GM12891 (cell line): ENCODE results near the gene HECTD2.
"Not testable (repeated sequence)": the region's sequence is repeated elsewhere in the genome, so short reads cannot be mapped to it uniquely, and the experiment has no call there.

Source experiments
- DNase-seq: peaks from one replicate; pipeline ENCODE4 v3.0.0; 2011; ENCODE audit warnings: low spot score; ENCODE audit not compliant: insufficient read length
- FAIRE-seq: peaks from 2 replicates; lab custom pipeline; 2011; peaks lifted over from hg19 to GRCh38; lab: Jason Lieb, UNC
- PAX5 ChIP-seq: IDR thresholded peaks from 2 replicates; pipeline ENCODE4 v1.6.1; 2011; ENCODE audit warnings: low read length, moderate library complexity, mild to moderate bottlenecking; ENCODE audit not compliant: insufficient read depth, severe bottlenecking
- POLR2A ChIP-seq: IDR thresholded peaks from 2 replicates; pipeline ENCODE4 v1.6.1; 2011; ENCODE audit warnings: low read depth, low read length, control low read depth
- POLR2AphosphoS5 ChIP-seq: IDR thresholded peaks from 2 replicates; pipeline ENCODE4 v1.6.1; 2011; ENCODE audit warnings: low read depth, low read length, control low read depth
- POU2F2 ChIP-seq: IDR thresholded peaks from 2 replicates; pipeline ENCODE4 v1.6.1; 2011; ENCODE audit warnings: low read depth, mild to moderate bottlenecking, control low read depth, low read length, moderate library complexity
- SPI1 ChIP-seq: IDR thresholded peaks from 2 replicates; pipeline ENCODE4 v1.6.1; 2011; ENCODE audit warnings: low read depth, low read length, control low read depth
- TAF1 ChIP-seq: IDR thresholded peaks from 2 replicates; pipeline ENCODE4 v1.6.1; 2011; ENCODE audit warnings: low read depth, low read length, control low read depth

HECTD2 gene

GRCh38 chr10:91435241-91435640 lies 25.1 kb downstream of the HECTD2 start:
- FAIRE-seq, result no peak
- TF ChIP-seq PAX5, result no peak
- no peak for TF ChIP-seq POU2F2
- no peak for TF ChIP-seq POLR2A
- no peak for TF ChIP-seq SPI1
- no peak for TF ChIP-seq POLR2AphosphoS5
- no peak for TF ChIP-seq TAF1
- no peak for DNase-seq

- not testable (repeated sequence) for FAIRE-seq, DNase-seq
Measured at GRCh38 chr10:91438228-91438627, 28.1 kb downstream of the HECTD2 start.

GRCh38 chr10:91444211-91445182 lies 34.4 kb downstream of the HECTD2 start:
- TF ChIP-seq PAX5, result no peak
- no peak for TF ChIP-seq POLR2AphosphoS5
- TF ChIP-seq POLR2A, result no peak
- no peak for TF ChIP-seq SPI1
- TF ChIP-seq POU2F2, result no peak
- no peak for TF ChIP-seq TAF1
- DNase-seq (no peak), FAIRE-seq (no peak)

- FAIRE-seq (no peak), DNase-seq (no peak)
- TF ChIP-seq POLR2AphosphoS5 (no peak), PAX5 (no peak), SPI1 (no peak), TAF1 (no peak), POU2F2 (no peak), POLR2A (no peak)
Measured at GRCh38 chr10:91452063-91452462, 41.9 kb downstream of the HECTD2 start.

GRCh38 chr10:91453535-91453934 lies 43.4 kb downstream of the HECTD2 start:
- TF ChIP-seq POLR2AphosphoS5 (no peak), POU2F2 (no peak), POLR2A (no peak), PAX5 (no peak), SPI1 (no peak), TAF1 (no peak)
- DNase-seq (no peak), FAIRE-seq (no peak)

GRCh38 chr10:91455135-91455534 lies 45.0 kb downstream of the HECTD2 start:
- not testable (repeated sequence) for FAIRE-seq, DNase-seq

GRCh38 chr10:91460681-91461080 lies 50.5 kb downstream of the HECTD2 start:
- DNase-seq (no peak), FAIRE-seq (no peak)
- no peak for TF ChIP-seq TAF1
- no peak for TF ChIP-seq SPI1
- TF ChIP-seq POLR2A, result no peak
- no peak for TF ChIP-seq POU2F2
- no peak for TF ChIP-seq POLR2AphosphoS5
- TF ChIP-seq PAX5, result no peak

GRCh38 chr10:91462423-91462822 lies 52.3 kb downstream of the HECTD2 start:
- no peak for TF ChIP-seq POLR2AphosphoS5
- no peak for TF ChIP-seq SPI1
- no peak for TF ChIP-seq PAX5
- TF ChIP-seq TAF1, result no peak
- TF ChIP-seq POLR2A, result no peak
- TF ChIP-seq POU2F2, result no peak
- FAIRE-seq, result no peak
- DNase-seq, result no peak

- FAIRE-seq, result no peak
- no peak for DNase-seq
- TF ChIP-seq SPI1, result no peak
Measured at GRCh38 chr10:91464500-91464899, 54.4 kb downstream of the HECTD2 start.

GRCh38 chr10:91465261-91465660 lies 55.1 kb downstream of the HECTD2 start:
- FAIRE-seq (no peak), DNase-seq (no peak)
- no peak for TF ChIP-seq POLR2A

- no peak for TF ChIP-seq POU2F2
- no peak for TF ChIP-seq PAX5
- no peak for TF ChIP-seq TAF1
- TF ChIP-seq POLR2A, result no peak
- TF ChIP-seq SPI1, result no peak
- TF ChIP-seq POLR2AphosphoS5, result no peak
- DNase-seq (no peak), FAIRE-seq (no peak)
Measured at GRCh38 chr10:91467114-91467513, 57.0 kb downstream of the HECTD2 start.
